CD14-positive monocyte (primary cell): ENCODE data around the gene SSBP2. TPM values are rescaled to one million over a fixed set of nuclear protein-coding genes. Genes with fewer than 3 reads are reported as not detected.

Experiments
- DNase-seq, 3 donors: peaks; one replicate each; pipeline ENCODE4 v3.0.0-alpha.2; 2011 to 2022
- H2AFZ ChIP-seq: 2 replicates; pipeline ENCODE4 v1.6.0; 2012; ENCODE audit warnings: mild to moderate bottlenecking, low read depth, low read length, inconsistent platforms; ENCODE audit not compliant: insufficient read depth, poor library complexity, severe bottlenecking
- H3K27ac ChIP-seq, 2 donors: 1 replicate in 1 of 2; 2 replicates in 1 of 2; pipeline ENCODE4 v1.5.1; 2012 to 2013; ENCODE audit warnings: low read length in 2 of 2, control low read depth in 1 of 2, inconsistent platforms in 1 of 2, low read depth in 1 of 2, mild to moderate bottlenecking in 1 of 2
- H3K27me3 ChIP-seq, 2 donors: one replicate each; pipeline versions ENCODE4 v1.6.0 to v1.6.1; 2011 to 2013; ENCODE audit warnings: low read length in 2 of 2; ENCODE audit not compliant: control insufficient read depth in 2 of 2, insufficient read depth in 2 of 2
- H3K36me3 ChIP-seq, 2 donors: replicated peaks in 1 of 2; 1 replicate in 1 of 2; 2 replicates in 1 of 2; pipeline versions ENCODE4 v1.5.1 to v1.6.1; 2012 to 2013; ENCODE audit warnings: low read length in 2 of 2, control low read depth in 1 of 2, inconsistent platforms in 1 of 2, mild to moderate bottlenecking in 1 of 2; ENCODE audit not compliant: insufficient read depth in 2 of 2, control insufficient read depth in 1 of 2
- H3K4me1 ChIP-seq, 2 donors: 1 replicate in 1 of 2; 2 replicates in 1 of 2; pipeline versions ENCODE4 v1.5.1 to v1.6.1; 2012 to 2013; ENCODE audit warnings: low read length in 2 of 2, control low read depth in 1 of 2, inconsistent platforms in 1 of 2, mild to moderate bottlenecking in 1 of 2, moderate library complexity in 1 of 2; ENCODE audit not compliant: insufficient read depth in 2 of 2, control insufficient read depth in 1 of 2
- H3K4me2 ChIP-seq: replicated peaks from 2 replicates; pipeline ENCODE3; 2012; ENCODE audit warnings: low read length, moderate library complexity, mild to moderate bottlenecking; ENCODE audit not compliant: poor library complexity, severe bottlenecking; ENCODE audit errors: extremely low read depth
- H3K4me3 ChIP-seq, 3 experiments: fragments of 200-600 bp in 1 of 3; sonication (generic) in 1 of 3; replicated peaks in 1 of 3; 1 replicate in 2 of 3; 2 replicates in 1 of 3; pipeline ENCODE4 v1.5.1; 2011 to 2013; ENCODE audit warnings: low read length in 3 of 3, mild to moderate bottlenecking in 3 of 3, control low read depth in 2 of 3, low read depth in 2 of 3, inconsistent platforms in 1 of 3, moderate library complexity in 1 of 3
- H3K79me2 ChIP-seq: 2 replicates; pipeline ENCODE4 v1.6.0; 2012; ENCODE audit warnings: mild to moderate bottlenecking, control low read depth, inconsistent platforms, low read length, moderate library complexity; ENCODE audit not compliant: insufficient read depth
- H3K9ac ChIP-seq: 2 replicates; pipeline ENCODE4 v1.6.0; 2017; ENCODE audit warnings: low read length, mild to moderate bottlenecking; ENCODE audit not compliant: insufficient read depth, poor library complexity, severe bottlenecking
- H3K9me3 ChIP-seq, 2 donors: replicated peaks in 1 of 2; 1 replicate in 1 of 2; 2 replicates in 1 of 2; pipeline versions ENCODE4 v1.5.1 to v1.6.1; 2012 to 2013; ENCODE audit warnings: low read length in 2 of 2, control low read depth in 1 of 2; ENCODE audit not compliant: control insufficient read depth in 1 of 2, insufficient read depth in 1 of 2
- H4K20me1 ChIP-seq: 2 replicates; pipeline ENCODE4 v1.6.0; 2012; ENCODE audit warnings: mild to moderate bottlenecking, low read length, control low read depth, moderate library complexity; ENCODE audit not compliant: insufficient read depth
- H3K27ac Mint-ChIP-seq, 7 donors: one replicate each; pipeline ENCODE4 v1.8.0; 2020; ENCODE audit warnings: mild to moderate bottlenecking in 7 of 7, mixed read lengths in 7 of 7, moderate library complexity in 6 of 7, inconsistent platforms in 2 of 7
- H3K27me3 Mint-ChIP-seq, 3 donors: one replicate each; pipeline ENCODE4 v1.8.0; 2021 to 2022; ENCODE audit warnings: low read depth in 3 of 3, mild to moderate bottlenecking in 3 of 3, mixed read lengths in 3 of 3, moderate library complexity in 3 of 3, inconsistent platforms in 1 of 3
- H3K36me3 Mint-ChIP-seq, 2 donors: one replicate each; pipeline ENCODE4 v1.8.0; 2020; ENCODE audit warnings: mixed read lengths in 2 of 2, inconsistent platforms in 1 of 2, mild to moderate bottlenecking in 1 of 2
- H3K4me1 Mint-ChIP-seq: one replicate; pipeline ENCODE4 v1.8.0; 2020; ENCODE audit warnings: mild to moderate bottlenecking, mixed read lengths
- H3K4me3 Mint-ChIP-seq, 2 donors: one replicate each; pipeline ENCODE4 v1.8.0; 2020; ENCODE audit warnings: mild to moderate bottlenecking in 2 of 2, mixed read lengths in 2 of 2, moderate library complexity in 1 of 2
- H3K9me3 Mint-ChIP-seq, 7 donors: one replicate each; pipeline ENCODE4 v1.8.0; 2020 to 2022; ENCODE audit warnings: mixed read lengths in 7 of 7, mild to moderate bottlenecking in 6 of 7, moderate library complexity in 6 of 7, inconsistent platforms in 2 of 7
- CTCF ChIP-seq: fragments of 200-600 bp; IDR thresholded peaks from one replicate; pipeline ENCODE4 v1.8.0; 2022; ENCODE audit warnings: antibody characterized with exemption, mild to moderate bottlenecking
- WGBS: methylation state at CpG from one replicate; pipeline ENCODE4 v1.1.5; 2013; ENCODE audit warnings: missing lambda C conversion rate; ENCODE audit not compliant: insufficient coverage; 5-methylcytosine and 5-hydroxymethylcytosine counted together
- intact Hi-C, 2 donors: fragments of 100-400 bp; cut with micrococcal nuclease; formaldehyde crosslinking; loops; one replicate each; pipeline versions ENCODE4 v1.15.0 to v1.15.1; 2023
- polyA plus RNA-seq, 3 donors: library from polyadenylated mRNA; depleted of rRNA in 1 of 3; unstranded in 2 of 3; stranded (reverse) in 1 of 3; fragments of 300-500 nt in 2 of 3; fragments of >200 nt in 1 of 3; fragmentation: Illumina TruSeq in 2 of 3; gene quantifications; 1 replicate in 2 of 3; 2 replicates in 1 of 3; pipeline ENCODE4 v1.2.3, GENCODE V29; 2012 to 2021

The SSBP2 gene
- polyA plus RNA-seq, 3 donors = 29.1 to 55.2 (median 53.4) TPM

DNA sequence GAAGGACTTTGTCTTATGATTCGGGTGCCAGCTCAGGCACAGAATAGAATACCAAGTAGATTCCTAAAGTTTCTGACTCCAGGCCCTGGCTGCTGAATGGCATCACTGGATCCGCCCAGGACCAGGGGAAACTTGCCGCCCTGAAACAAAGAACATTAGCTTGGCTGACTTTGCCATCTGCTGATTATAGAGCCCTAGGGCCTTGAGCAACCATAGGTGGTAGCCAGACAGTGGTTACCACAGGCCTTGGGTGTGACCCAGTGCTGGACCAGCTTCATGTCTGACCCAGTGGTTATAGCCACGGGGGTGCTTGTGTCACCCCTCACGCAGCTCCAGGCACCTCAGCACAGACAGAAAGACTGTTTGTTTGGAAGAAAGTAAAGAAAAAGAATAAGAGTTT, 62.7 kb downstream of the SSBP2 start:
- intact Hi-C loops = no loop called here
- Mint-ChIP-seq H3K36me3 (peaks cover 13 to 29% of the 10 kb centered on the region in 2 donors), H3K4me1 (no peaks in the 10 kb centered on the region), H3K4me3 (no peak overlapping the region), H3K9me3 (peaks cover 26 to 49% (median 38%) of the 10 kb centered on the region in 7 donors), H3K27me3 (peaks cover 0 to 1% (median 1%) of the 10 kb centered on the region in 3 donors), H3K27ac (no peak overlapping the region)
- Histone ChIP-seq H3K36me3 (no peaks in the 10 kb centered on the region), H3K79me2 (peaks cover 5% of the 10 kb centered on the region), H3K9ac (no peak overlapping the region), H2AFZ (no peak overlapping the region), H3K27ac (no peak overlapping the region), H3K4me3 (no peak overlapping the region), H3K27me3 (no peaks in the 10 kb centered on the region), H3K4me2 (no peak overlapping the region), H3K9me3 (peaks cover 16 to 21% of the 10 kb centered on the region in 2 donors), H4K20me1 (peaks cover 8% of the 10 kb centered on the region), H3K4me1 (no peaks in the 10 kb centered on the region)
- DNase-seq = no peak
- TF ChIP-seq CTCF = no peak
- WGBS = 100% methylated on average over 3 of the region's 5 CpGs

DNA sequence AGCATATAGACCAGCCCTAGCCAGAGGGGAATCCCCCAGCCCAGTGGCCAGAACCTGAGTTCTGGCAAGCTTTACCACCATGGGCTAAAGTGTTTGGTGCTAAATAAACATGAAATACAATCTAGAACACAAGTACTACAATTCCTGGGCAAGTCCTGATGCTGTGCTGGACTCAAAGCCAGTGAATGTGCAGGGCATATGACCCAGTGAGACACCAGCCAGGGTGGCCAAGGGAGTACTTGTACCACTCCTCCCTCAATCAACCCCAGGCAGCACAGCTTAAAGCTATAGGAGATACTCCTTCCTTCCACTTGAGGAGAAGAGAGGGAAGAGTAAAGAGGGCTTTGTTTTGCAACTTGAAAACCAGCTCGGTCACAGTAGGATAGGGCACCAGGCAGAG, 63.6 kb downstream of the SSBP2 start:
- Histone ChIP-seq H4K20me1 (peaks cover 8% of the 10 kb centered on the region), H3K79me2 (peaks cover 5% of the 10 kb centered on the region), H3K9me3 (peaks cover 15 to 16% of the 10 kb centered on the region in 2 donors), H3K4me2 (no peak overlapping the region), H3K27ac (no peak overlapping the region), H2AFZ (no peak overlapping the region), H3K4me3 (no peak overlapping the region), H3K36me3 (no peaks in the 10 kb centered on the region), H3K4me1 (no peaks in the 10 kb centered on the region), H3K9ac (no peak overlapping the region), H3K27me3 (no peaks in the 10 kb centered on the region)
- H3K9me3 Mint-ChIP-seq = peaks cover 22 to 44% (median 34%) of the 10 kb centered on the region in 7 donors
- no CpG with 5 or more reads among the region's 1 CpG for WGBS
- DNase-seq = no peak
- no peak overlapping the region for H3K4me3 Mint-ChIP-seq
- H3K27me3 Mint-ChIP-seq = peaks cover 0 to 1% (median 1%) of the 10 kb centered on the region in 3 donors
- peak overlapping the region in 1 of 7 donors; percentile 7 for H3K27ac Mint-ChIP-seq
- H3K36me3 Mint-ChIP-seq = peaks cover 11 to 20% of the 10 kb centered on the region in 2 donors
- intact Hi-C loops = no loop called here
- no peaks in the 10 kb centered on the region for H3K4me1 Mint-ChIP-seq
- no peak for TF ChIP-seq CTCF
